ENCODE results near the gene ZNF511. TPM values are rescaled to one million over a fixed set of nuclear protein-coding genes. Genes with fewer than 3 reads are reported as not detected.

The ZNF511 gene
- total and polyA plus RNA-seq, 7 experiments from 2014 or later = 29.6 to 88.1 (median 38.8) TPM

GRCh38 chr10:133295426-133296320, 13.0 kb upstream of the ZNF511 start:
- no peak overlapping the region for H3K27ac ChIP-seq (ENCODE audit: low read depth, low read length)
- ChIA-PET CTCF (interaction anchor here (0.6 to 1.0 kb wide), 2 partner anchors 8 to 19 kb away, joined by 3 to 5 read pairs; no protein-coding TSS in a partner anchor), POLR2A (interaction anchor here (0.6 kb wide), 1 partner anchor 36 kb away, joined by 3 read pairs; no protein-coding TSS in a partner anchor)
- intact Hi-C loops (cut with micrococcal nuclease) = no loop called here
- Mint-ChIP-seq H3K9me3 (peaks cover 0 to under 1% (median 0%) of the 10 kb centered on the region in 11 donors), H3K27ac (no peak overlapping the region), H3K4me3 (no peak overlapping the region), H3K36me3 (peaks cover 9 to 49% (median 16%) of the 10 kb centered on the region in 5 donors), H3K27me3 (no peaks in the 10 kb centered on the region), H3K4me1 (peaks cover 0 to 4% (median under 1%) of the 10 kb centered on the region in 7 donors)
- peaks cover 6 to 90% (median 31%) of the 10 kb centered on the region in 3 experiments for H3K36me3 ChIP-seq (ENCODE audit: control insufficient read depth in 2 of 3, insufficient read depth in 3 of 3, low read length in 3 of 3)
- H3K27me3 ChIP-seq (ENCODE audit: control insufficient read depth in 2 of 2, insufficient read depth in 2 of 2, low read length in 2 of 2) = no peaks in the 10 kb centered on the region
- H3K4me1 ChIP-seq (ENCODE audit: control insufficient read depth in 2 of 2, insufficient read depth in 2 of 2, low read length in 2 of 2) = no peaks in the 10 kb centered on the region
- no peak for ATAC-seq
- no peaks in the 10 kb centered on the region for H3K9me3 ChIP-seq (ENCODE audit: control insufficient read depth in 2 of 3, low read length in 3 of 3)
- no peak for DNase-seq
- H3K4me3 ChIP-seq (ENCODE audit: low read length) = no peak overlapping the region

GRCh38 chr10:133297504-133297903, 11.2 kb upstream of the ZNF511 start:
- H3K4me3 ChIP-seq (ENCODE audit: low read length) = no peak overlapping the region
- CTCF ChIA-PET = no interaction called here
- peaks cover 0 to 2% (median 0%) of the 10 kb centered on the region in 11 donors for H3K9me3 Mint-ChIP-seq
- no peaks in the 10 kb centered on the region for H3K9me3 ChIP-seq (ENCODE audit: control insufficient read depth in 2 of 3, low read length in 3 of 3)
- H3K27ac Mint-ChIP-seq = peak overlapping the region in 1 of 9 donors; percentile 65
- no peak for ATAC-seq
- no peaks in the 10 kb centered on the region for H3K4me1 ChIP-seq (ENCODE audit: control insufficient read depth in 2 of 2, insufficient read depth in 2 of 2, low read length in 2 of 2)
- H3K27me3 ChIP-seq (ENCODE audit: control insufficient read depth in 2 of 2, insufficient read depth in 2 of 2, low read length in 2 of 2) = no peaks in the 10 kb centered on the region
- no peak overlapping the region for H3K27ac ChIP-seq (ENCODE audit: low read depth, low read length)
- DNase-seq = no peak
- H3K36me3 Mint-ChIP-seq = peaks cover 9 to 54% (median 17%) of the 10 kb centered on the region in 5 donors
- H3K36me3 ChIP-seq (ENCODE audit: control insufficient read depth in 2 of 3, insufficient read depth in 3 of 3, low read length in 3 of 3) = peaks cover 6 to 98% (median 42%) of the 10 kb centered on the region in 3 experiments
- no peak overlapping the region for H3K4me3 Mint-ChIP-seq
- POLR2A ChIA-PET = no interaction called here
- H3K4me1 Mint-ChIP-seq = peaks cover 0 to 7% (median 4%) of the 10 kb centered on the region in 7 donors
- intact Hi-C loops (cut with micrococcal nuclease) = no loop called here
- no peaks in the 10 kb centered on the region for H3K27me3 Mint-ChIP-seq

GRCh38 chr10:133298466-133298865, 10.2 kb upstream of the ZNF511 start:
- H3K9me3 ChIP-seq (ENCODE audit: control insufficient read depth in 2 of 3, low read length in 3 of 3) = no peaks in the 10 kb centered on the region
- peaks cover 0 to 12% (median 6%) of the 10 kb centered on the region in 7 donors for H3K4me1 Mint-ChIP-seq
- no peak overlapping the region for H3K27ac Mint-ChIP-seq
- H3K4me1 ChIP-seq (ENCODE audit: control insufficient read depth in 2 of 2, insufficient read depth in 2 of 2, low read length in 2 of 2) = no peaks in the 10 kb centered on the region
- no peaks in the 10 kb centered on the region for H3K27me3 ChIP-seq (ENCODE audit: control insufficient read depth in 2 of 2, insufficient read depth in 2 of 2, low read length in 2 of 2)
- peaks cover 6 to 93% (median 41%) of the 10 kb centered on the region in 3 experiments for H3K36me3 ChIP-seq (ENCODE audit: control insufficient read depth in 2 of 3, insufficient read depth in 3 of 3, low read length in 3 of 3)
- H3K4me3 Mint-ChIP-seq = no peak overlapping the region
- no peak overlapping the region for H3K4me3 ChIP-seq (ENCODE audit: low read length)
- no peak overlapping the region for H3K27ac ChIP-seq (ENCODE audit: low read depth, low read length)
- CTCF ChIA-PET = no interaction called here
- peaks cover 0 to 2% (median 0%) of the 10 kb centered on the region in 11 donors for H3K9me3 Mint-ChIP-seq
- DNase-seq (no peak), ATAC-seq (no peak)
- intact Hi-C loops (cut with micrococcal nuclease) = no loop called here
- POLR2A ChIA-PET = no interaction called here
- peaks cover 9 to 57% (median 20%) of the 10 kb centered on the region in 5 donors for H3K36me3 Mint-ChIP-seq
- H3K27me3 Mint-ChIP-seq = no peaks in the 10 kb centered on the region

- no peak overlapping the region for H3K27ac Mint-ChIP-seq
- Histone ChIP-seq H3K4me1 (ENCODE audit: control insufficient read depth in 2 of 2, insufficient read depth in 2 of 2, low read length in 2 of 2) (peaks cover 0 to 3% of the 10 kb centered on the region in 2 donors), H3K36me3 (ENCODE audit: control insufficient read depth in 2 of 3, insufficient read depth in 3 of 3, low read length in 3 of 3) (peaks cover 6 to 87% (median 40%) of the 10 kb centered on the region in 3 experiments), H3K27ac (ENCODE audit: low read depth, low read length) (no peak overlapping the region), H3K4me3 (ENCODE audit: low read length) (no peak overlapping the region), H3K27me3 (ENCODE audit: control insufficient read depth in 2 of 2, insufficient read depth in 2 of 2, low read length in 2 of 2) (no peaks in the 10 kb centered on the region), H3K9me3 (ENCODE audit: control insufficient read depth in 2 of 3, low read length in 3 of 3) (no peaks in the 10 kb centered on the region)
- ATAC-seq (no peak), DNase-seq (no peak)
- ChIA-PET POLR2A (interaction anchor here (0.7 to 1.5 kb wide), 3 partner anchors 21 to 204 kb away, joined by 3 to 4 read pairs (median 3); no protein-coding TSS in a partner anchor), CTCF (interaction anchor here (1.2 kb wide), 1 partner anchor 9 kb away, joined by 4 read pairs; no protein-coding TSS in a partner anchor)
- H3K27me3 Mint-ChIP-seq = no peaks in the 10 kb centered on the region
- intact Hi-C loops (cut with micrococcal nuclease) = no loop called here
- no peak overlapping the region for H3K4me3 Mint-ChIP-seq
- peaks cover 0 to 20% (median 13%) of the 10 kb centered on the region in 7 donors for H3K4me1 Mint-ChIP-seq
- peaks cover 9 to 53% (median 20%) of the 10 kb centered on the region in 5 donors for H3K36me3 Mint-ChIP-seq
- H3K9me3 Mint-ChIP-seq = peaks cover 0 to 2% (median 0%) of the 10 kb centered on the region in 11 donors
Observed at GRCh38 chr10:133299224-133299623, 9.5 kb upstream of the ZNF511 start.

GRCh38 chr10:133299738-133300137, 9.0 kb upstream of the ZNF511 start:
- peaks cover 6 to 82% (median 40%) of the 10 kb centered on the region in 3 experiments for H3K36me3 ChIP-seq (ENCODE audit: control insufficient read depth in 2 of 3, insufficient read depth in 3 of 3, low read length in 3 of 3)
- Mint-ChIP-seq H3K27ac (peak overlapping the region in 1 of 9 donors; percentile 20), H3K4me3 (no peak overlapping the region), H3K27me3 (no peaks in the 10 kb centered on the region), H3K9me3 (peaks cover 0 to 2% (median 0%) of the 10 kb centered on the region in 11 donors), H3K36me3 (peaks cover 9 to 49% (median 20%) of the 10 kb centered on the region in 5 donors), H3K4me1 (peaks cover under 1 to 24% (median 17%) of the 10 kb centered on the region in 7 donors)
- POLR2A ChIA-PET = interaction anchor here (0.7 to 1.5 kb wide), 3 partner anchors 22 to 203 kb away, joined by 3 to 4 read pairs (median 3); no protein-coding TSS in a partner anchor
- H3K4me1 ChIP-seq (ENCODE audit: control insufficient read depth in 2 of 2, insufficient read depth in 2 of 2, low read length in 2 of 2) = peaks cover 0 to 3% of the 10 kb centered on the region in 2 donors
- intact Hi-C loops (cut with micrococcal nuclease) = loop anchor here in 1 of 2 donors (10.0 kb wide), 1 partner anchor 995 kb away; the partner anchor contains the start of gene STK32C
- ATAC-seq (no peak), DNase-seq (no peak)
- no peaks in the 10 kb centered on the region for H3K9me3 ChIP-seq (ENCODE audit: control insufficient read depth in 2 of 3, low read length in 3 of 3)
- H3K4me3 ChIP-seq (ENCODE audit: low read length) = no peak overlapping the region
- H3K27ac ChIP-seq (ENCODE audit: low read depth, low read length) = no peak overlapping the region
- CTCF ChIA-PET = interaction anchor here (1.2 kb wide), 1 partner anchor 8 kb away, joined by 4 read pairs; no protein-coding TSS in a partner anchor
- no peaks in the 10 kb centered on the region for H3K27me3 ChIP-seq (ENCODE audit: control insufficient read depth in 2 of 2, insufficient read depth in 2 of 2, low read length in 2 of 2)

GRCh38 chr10:133302230-133302629, 6.5 kb upstream of the ZNF511 start:
- Histone ChIP-seq H3K9me3 (ENCODE audit: control insufficient read depth in 2 of 3, low read length in 3 of 3) (no peaks in the 10 kb centered on the region), H3K36me3 (ENCODE audit: control insufficient read depth in 2 of 3, insufficient read depth in 3 of 3, low read length in 3 of 3) (peaks cover 0 to 63% (median 34%) of the 10 kb centered on the region in 3 experiments), H3K4me1 (ENCODE audit: control insufficient read depth in 2 of 2, insufficient read depth in 2 of 2, low read length in 2 of 2) (peaks cover 5 to 8% of the 10 kb centered on the region in 2 donors), H3K27ac (ENCODE audit: low read depth, low read length) (no peak overlapping the region), H3K4me3 (ENCODE audit: low read length) (no peak overlapping the region), H3K27me3 (ENCODE audit: control insufficient read depth in 2 of 2, insufficient read depth in 2 of 2, low read length in 2 of 2) (no peaks in the 10 kb centered on the region)
- CTCF ChIA-PET = no interaction called here
- intact Hi-C loops (cut with micrococcal nuclease) = loop anchor here in 1 of 2 donors (10.0 kb wide), 1 partner anchor 997 kb away; the partner anchor contains the start of gene STK32C
- POLR2A ChIA-PET = no interaction called here
- Mint-ChIP-seq H3K4me1 (peaks cover 14 to 42% (median 33%) of the 10 kb centered on the region in 7 donors), H3K36me3 (peaks cover 9 to 43% (median 17%) of the 10 kb centered on the region in 5 donors), H3K9me3 (peaks cover 0 to 2% (median 0%) of the 10 kb centered on the region in 11 donors), H3K4me3 (no peak overlapping the region), H3K27ac (no peak overlapping the region), H3K27me3 (no peaks in the 10 kb centered on the region)
- DNase-seq (no peak), ATAC-seq (no peak)
